ENCODE results near the gene ZBTB7A.
A peak's percentile ranks its signal among the peaks of the same experiment; 100 is the strongest.

ZBTB7A gene

GRCh38 chr19:4052993-4053422 is 13.7 kb downstream of the ZBTB7A start:
- ChIA-PET CTCF (no interaction called here), POLR2A (no interaction called here)
- Histone ChIP-seq H3K27ac (ENCODE audit: extremely low read depth, low read depth, low read length) (no peak overlapping the region), H3K4me3 (ENCODE audit: low read depth, low read length) (no peak overlapping the region), H3K9me3 (ENCODE audit: control insufficient read depth, insufficient read depth, low read depth, low read length) (no peaks in the 10 kb centered on the region), H3K36me3 (ENCODE audit: control insufficient read depth in 2 of 2, insufficient read depth in 1 of 2, low read length in 2 of 2) (peaks cover 22 to 63% of the 10 kb centered on the region in 2 experiments; a peak in 2 of 3 replicates), H3K4me1 (ENCODE audit: control insufficient read depth, insufficient read depth, low read length) (no peaks in the 10 kb centered on the region)
- TF ChIP-seq ZNF157 (tag by site-specific recombination; IDR thresholded peaks at IDR 0.05), result no peak
- TF ChIP-seq GLIS1 (tag by site-specific recombination; IDR thresholded peaks at IDR 0.05), result 0 out of 2 replicates have a peak, but pooled peaks have one; percentile 0
- TF ChIP-seq ZBTB17 (tag by site-specific recombination; IDR thresholded peaks at IDR 0.05), result no peak
- no peak for TF ChIP-seq ZNF677 (tag by site-specific recombination; IDR thresholded peaks at IDR 0.05)
- TF ChIP-seq HIC1 (tag by site-specific recombination; IDR thresholded peaks at IDR 0.05), result 0 out of 2 replicates have a peak, but pooled peaks have one; percentile 24
- no peak for TF ChIP-seq ZNF362 (tag by site-specific recombination; IDR thresholded peaks at IDR 0.05)
- no peak for TF ChIP-seq ZNF704 (tag by site-specific recombination; IDR thresholded peaks at IDR 0.05)
- peak; percentile 36 for TF ChIP-seq SP2 (tag by site-specific recombination; IDR thresholded peaks at IDR 0.05)
- TF ChIP-seq ZNF600 (tag by site-specific recombination; IDR thresholded peaks at IDR 0.05), result peak; percentile 92
- TF ChIP-seq ZNF274 (IDR thresholded peaks at IDR 0.05; ENCODE audit: low read length), result no peak
- no peak for TF ChIP-seq ZNF274 (tag by site-specific recombination; IDR thresholded peaks at IDR 0.05; ENCODE audit: borderline replicate concordance)
- no peak for TF ChIP-seq ZNF140 (tag by site-specific recombination; IDR thresholded peaks at IDR 0.05)
- no peak for TF ChIP-seq ZNF623 (tag by site-specific recombination; IDR thresholded peaks at IDR 0.05)
- TF ChIP-seq ZNF24 (tag by site-specific recombination; IDR thresholded peaks at IDR 0.05), result no peak
- TF ChIP-seq KLF9 (tag by site-specific recombination; IDR thresholded peaks at IDR 0.05; ENCODE audit: low read depth), result peak; percentile 35; the same call in 1 of the 2 replicates
- TF ChIP-seq KLF1 (tag by site-specific recombination; IDR thresholded peaks at IDR 0.05), result peak; percentile 66; the same call in 1 of the 2 replicates
- no peak for TF ChIP-seq ZNF610 (tag by site-specific recombination; IDR thresholded peaks at IDR 0.05; ENCODE audit: borderline replicate concordance)
- TF ChIP-seq ZNF48 (tag by site-specific recombination; IDR thresholded peaks at IDR 0.05), result no peak
- TF ChIP-seq, protein P1, sequence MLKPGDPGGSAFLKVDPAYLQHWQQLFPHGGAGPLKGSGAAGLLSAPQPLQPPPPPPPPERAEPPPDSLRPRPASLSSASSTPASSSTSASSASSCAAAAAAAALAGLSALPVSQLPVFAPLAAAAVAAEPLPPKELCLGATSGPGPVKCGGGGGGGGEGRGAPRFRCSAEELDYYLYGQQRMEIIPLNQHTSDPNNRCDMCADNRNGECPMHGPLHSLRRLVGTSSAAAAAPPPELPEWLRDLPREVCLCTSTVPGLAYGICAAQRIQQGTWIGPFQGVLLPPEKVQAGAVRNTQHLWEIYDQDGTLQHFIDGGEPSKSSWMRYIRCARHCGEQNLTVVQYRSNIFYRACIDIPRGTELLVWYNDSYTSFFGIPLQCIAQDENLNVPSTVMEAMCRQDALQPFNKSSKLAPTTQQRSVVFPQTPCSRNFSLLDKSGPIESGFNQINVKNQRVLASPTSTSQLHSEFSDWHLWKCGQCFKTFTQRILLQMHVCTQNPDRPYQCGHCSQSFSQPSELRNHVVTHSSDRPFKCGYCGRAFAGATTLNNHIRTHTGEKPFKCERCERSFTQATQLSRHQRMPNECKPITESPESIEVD (tag by site-specific recombination; IDR thresholded peaks at IDR 0.05), result no peak
- TF ChIP-seq ZFHX2 (tag by site-specific recombination; conservative IDR thresholded peaks at IDR 0.05), result peak; percentile 69
- TF ChIP-seq KLF7 (tag by site-specific recombination; IDR thresholded peaks at IDR 0.05; ENCODE audit: borderline replicate concordance), result no peak
- no peak for TF ChIP-seq ZNF2 (tag by site-specific recombination; IDR thresholded peaks at IDR 0.05)

Data from HEK293 (cell line).